GM23338 (cell line): ENCODE data around the gene MAN2C1. TPM values are rescaled to one million over a fixed set of nuclear protein-coding genes. Genes with fewer than 3 reads are reported as not detected.
A peak's percentile ranks its signal among the peaks of the same experiment; 100 is the strongest.
"Not testable (repeated sequence)": the region's sequence is repeated elsewhere in the genome, so short reads cannot be mapped to it uniquely, and the experiment has no call there.

Experiments
- ATAC-seq: fragments of 200-7000 bp; cut with Tn5 transposase; 3 replicates; pipeline ENCODE4 v1.9.1; 2020
- DNase-seq: peaks from one replicate; pipeline ENCODE4 v3.0.0-alpha.2; 2015; ENCODE audit warnings: low spot score
- H2AFZ ChIP-seq: fragments of 200-600 bp; sonication (generic); 2 replicates; pipeline ENCODE4 v1.8.0; 2016; ENCODE audit warnings: antibody characterized with exemption, mild to moderate bottlenecking, moderate library complexity
- H3F3A ChIP-seq: fragments of 200-600 bp; sonication (generic); replicated peaks from 2 replicates; pipeline ENCODE4 v1.8.0; 2017; ENCODE audit warnings: antibody characterized with exemption, mixed run types, low read depth
- H3K27ac ChIP-seq: fragments of 200-600 bp; sonication (generic); 2 replicates; pipeline ENCODE4 v1.6.1; 2016; ENCODE audit warnings: low read depth
- H3K27me3 ChIP-seq: fragments of 200-600 bp; sonication (generic); 2 replicates; pipeline ENCODE4 v1.8.0; 2016; ENCODE audit warnings: mild to moderate bottlenecking, mixed run types, moderate library complexity; ENCODE audit not compliant: insufficient read depth
- H3K36me3 ChIP-seq: fragments of 200-600 bp; sonication (generic); 2 replicates; pipeline ENCODE4 v1.8.0; 2016; ENCODE audit warnings: mild to moderate bottlenecking; ENCODE audit not compliant: insufficient read depth
- H3K4me1 ChIP-seq: fragments of 200-600 bp; sonication (generic); 2 replicates; pipeline ENCODE4 v1.8.0; 2016; ENCODE audit warnings: mild to moderate bottlenecking, moderate library complexity; ENCODE audit not compliant: insufficient read depth
- H3K4me2 ChIP-seq: fragments of 200-600 bp; sonication (generic); 2 replicates; pipeline ENCODE4 v1.7.1; 2017; ENCODE audit warnings: mixed run types
- H3K4me3 ChIP-seq: fragments of 200-600 bp; sonication (generic); 2 replicates; pipeline ENCODE4 v1.6.1; 2016; ENCODE audit warnings: mixed run types
- H3K79me2 ChIP-seq: fragments of 200-600 bp; sonication (generic); replicated peaks from 2 replicates; pipeline ENCODE4 v1.8.0; 2017; ENCODE audit warnings: mild to moderate bottlenecking; ENCODE audit not compliant: insufficient read depth
- H3K9me2 ChIP-seq: fragments of 200-600 bp; sonication (generic); 2 replicates; pipeline ENCODE4 v1.8.0; 2017; ENCODE audit not compliant: insufficient read depth
- H4K20me1 ChIP-seq: fragments of 200-600 bp; sonication (generic); replicated peaks from 2 replicates; pipeline ENCODE4 v1.8.0; 2017; ENCODE audit warnings: mild to moderate bottlenecking; ENCODE audit not compliant: insufficient read depth
- H3K27ac Mint-ChIP-seq: 2 replicates; pipeline ENCODE4 v1.8.0; 2020; ENCODE audit warnings: inconsistent platforms, mild to moderate bottlenecking, moderate library complexity, mixed read lengths
- H3K27me3 Mint-ChIP-seq: 3 replicates; pipeline ENCODE4 v1.8.0; 2022; ENCODE audit warnings: low read depth, mild to moderate bottlenecking, moderate library complexity, mixed read lengths, inconsistent platforms; ENCODE audit not compliant: insufficient read depth, poor library complexity
- H3K36me3 Mint-ChIP-seq: 3 replicates; pipeline ENCODE4 v1.8.0; 2021; ENCODE audit warnings: low read depth, mild to moderate bottlenecking, inconsistent platforms, moderate library complexity, mixed read lengths
- H3K4me1 Mint-ChIP-seq: 3 replicates; pipeline ENCODE4 v1.8.0; 2020; ENCODE audit warnings: mild to moderate bottlenecking, inconsistent platforms, mixed read lengths
- H3K4me3 Mint-ChIP-seq: 3 replicates; pipeline ENCODE4 v1.8.0; 2021; ENCODE audit warnings: moderate library complexity, mild to moderate bottlenecking, inconsistent platforms, mixed read lengths
- H3K9me3 Mint-ChIP-seq: 3 replicates; pipeline ENCODE4 v1.8.0; 2020; ENCODE audit warnings: moderate library complexity, mild to moderate bottlenecking, inconsistent platforms, mixed read lengths
- EZH2 ChIP-seq: fragments of 200-600 bp; sonication (generic); IDR thresholded peaks from one replicate; pipeline ENCODE4 v1.8.0; 2017; ENCODE audit warnings: antibody characterized with exemption, mild to moderate bottlenecking, low read depth; ENCODE audit not compliant: unreplicated experiment
- REST ChIP-seq: IDR thresholded peaks from one replicate; pipeline ENCODE4 v1.6.1; 2018; ENCODE audit warnings: antibody characterized with exemption; ENCODE audit not compliant: unreplicated experiment
- STAT1 ChIP-seq: IDR thresholded peaks from one replicate; pipeline ENCODE4 v1.6.1; 2016; ENCODE audit warnings: antibody characterized with exemption; ENCODE audit not compliant: unreplicated experiment
- polyA plus RNA-seq: library from polyadenylated mRNA; unstranded; fragments of >200 nt; fragmentation: Nextera tagmentation; extraction: Ambion mirVana; gene quantifications from 2 replicates; pipeline ENCODE4 v1.2.1, GENCODE V29; 2016
- total RNA-seq: library from RNA; depleted of rRNA; stranded (reverse); fragments of >200 nt; shearing (Covaris generic); gene quantifications from 2 replicates; pipeline ENCODE4 v1.2.3, GENCODE V29; 2014
- TF ChIP-seq, protein P1 (sequence below): IDR thresholded peaks from 2 replicates; pipeline ENCODE4 v1.6.1; 2016; ENCODE audit warnings: antibody characterized with exemption

The MAN2C1 gene
- total and polyA plus RNA-seq, 2 experiments from 2014 or later: 42.3 to 129 TPM

- Histone ChIP-seq H2AFZ (peak within 1 kb of the TSS; percentile 99), H3K4me2 (peak within 1 kb of the TSS; percentile 97), H3K79me2 (no peaks in the 10 kb centered on the region), H4K20me1 (no peaks in the 10 kb centered on the region), H3F3A (0 out of 2 replicates have a peak, but pooled peaks cover 4% of the 10 kb centered on the region), H3K36me3 (no peaks in the 10 kb centered on the region), H3K27me3 (peaks cover 36% of the 10 kb centered on the region), H3K4me3 (peak within 1 kb of the TSS; percentile 95), H3K27ac (no peak within 1 kb of the TSS), H3K4me1 (peaks cover 4% of the 10 kb centered on the region; the same call in 1 of the 2 replicates), H3K9me2 (0 out of 2 replicates have a peak, but pooled peaks cover 5% of the 10 kb centered on the region)
- H3K4me1 Mint-ChIP-seq: peaks cover 6% of the 10 kb centered on the region; the same call in 2 of the 3 replicates
- DNase-seq (peak; percentile 74), ATAC-seq (peak; percentile 5; the same call in 2 of the 3 replicates)
- peaks cover 34% of the 10 kb centered on the region for H3K27me3 Mint-ChIP-seq
- no peaks in the 10 kb centered on the region for H3K9me3 Mint-ChIP-seq
- peak within 1 kb of the TSS; percentile 92 for H3K4me3 Mint-ChIP-seq
- H3K27ac Mint-ChIP-seq: no peak within 1 kb of the TSS; the same call in 1 of the 2 replicates
- peaks cover 5% of the 10 kb centered on the region; the same call in 1 of the 3 replicates for H3K36me3 Mint-ChIP-seq
- TF ChIP-seq REST: no peak
- peak; percentile 46 for TF ChIP-seq EZH2
These were observed 21.6 kb downstream of the MAN2C1 start, which contains the start of gene NEIL1 for GRCh38 chr15:75346796-75347221. NEIL1 (plus strand) TSS chr15:75347039; CDS start chr15:75348906, 1,867 bp downstream.

GRCh38 chr15:75343953-75344352 is 24.5 kb downstream of the MAN2C1 start:
- ATAC-seq: not testable (repeated sequence)
- peak; percentile 32 for DNase-seq

GRCh38 chr15:75342221-75342620 is 26.2 kb downstream of the MAN2C1 start:
- Histone ChIP-seq H4K20me1 (no peaks in the 10 kb centered on the region), H3K9me2 (no peaks in the 10 kb centered on the region), H2AFZ (no peak overlapping the region), H3K79me2 (no peaks in the 10 kb centered on the region), H3K4me1 (peaks cover 4% of the 10 kb centered on the region; the same call in 1 of the 2 replicates), H3K4me2 (no peak overlapping the region), H3F3A (0 out of 2 replicates have a peak, but pooled peaks cover 4% of the 10 kb centered on the region), H3K27me3 (peaks cover 13% of the 10 kb centered on the region; the same call in 1 of the 2 replicates), H3K27ac (no peak overlapping the region), H3K4me3 (no peak overlapping the region), H3K36me3 (no peaks in the 10 kb centered on the region)
- Mint-ChIP-seq H3K4me1 (peaks cover 3% of the 10 kb centered on the region; the same call in 2 of the 3 replicates), H3K4me3 (no peak overlapping the region), H3K27ac (no peak overlapping the region), H3K36me3 (peaks cover 14% of the 10 kb centered on the region), H3K9me3 (no peaks in the 10 kb centered on the region), H3K27me3 (peaks cover 17% of the 10 kb centered on the region)
- no peak for ATAC-seq
- no peak for DNase-seq
- TF ChIP-seq EZH2 (no peak), STAT1 (no peak), REST (no peak)
- TF ChIP-seq, protein P1, sequence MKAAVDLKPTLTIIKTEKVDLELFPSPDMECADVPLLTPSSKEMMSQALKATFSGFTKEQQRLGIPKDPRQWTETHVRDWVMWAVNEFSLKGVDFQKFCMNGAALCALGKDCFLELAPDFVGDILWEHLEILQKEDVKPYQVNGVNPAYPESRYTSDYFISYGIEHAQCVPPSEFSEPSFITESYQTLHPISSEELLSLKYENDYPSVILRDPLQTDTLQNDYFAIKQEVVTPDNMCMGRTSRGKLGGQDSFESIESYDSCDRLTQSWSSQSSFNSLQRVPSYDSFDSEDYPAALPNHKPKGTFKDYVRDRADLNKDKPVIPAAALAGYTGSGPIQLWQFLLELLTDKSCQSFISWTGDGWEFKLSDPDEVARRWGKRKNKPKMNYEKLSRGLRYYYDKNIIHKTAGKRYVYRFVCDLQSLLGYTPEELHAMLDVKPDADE: no peak

More at GRCh38 chr15:75343953-75344352, 24.5 kb downstream of the MAN2C1 start:
- H3F3A ChIP-seq, H3K9me3 Mint-ChIP-seq, H2AFZ ChIP-seq, H3K27ac ChIP-seq, H3K4me3 Mint-ChIP-seq, H3K27ac Mint-ChIP-seq, H3K9me2 ChIP-seq, H3K4me1 Mint-ChIP-seq, H3K4me1 ChIP-seq, H3K79me2 ChIP-seq, H4K20me1 ChIP-seq, H3K36me3 ChIP-seq, H3K4me3 ChIP-seq, H3K4me2 ChIP-seq: not testable (repeated sequence)
- Mint-ChIP-seq H3K27me3 (peaks cover 21% of the 10 kb centered on the region), H3K36me3 (peaks cover 14% of the 10 kb centered on the region)
- peaks cover 22% of the 10 kb centered on the region for H3K27me3 ChIP-seq
